GM23248 (cell line): ENCODE measurements around the gene IFNA5. TPM values are rescaled to one million over a fixed set of nuclear protein-coding genes. Genes with fewer than 3 reads are reported as not detected.

Experiments
- DNase-seq: peaks from one replicate; pipeline ENCODE4 v3.0.0-alpha.2; 2015
- H2AFZ ChIP-seq: fragments of 200-600 bp; sonication (generic); 2 replicates; pipeline ENCODE4 v1.6.1; 2016; ENCODE audit warnings: antibody characterized with exemption
- H3F3A ChIP-seq: fragments of 200-600 bp; sonication (generic); 2 replicates; pipeline ENCODE4 v1.6.1; 2016; ENCODE audit warnings: mild to moderate bottlenecking, antibody characterized with exemption, mixed run types; ENCODE audit not compliant: insufficient read depth
- H3K27ac ChIP-seq: fragments of 200-600 bp; sonication (generic); 2 replicates; pipeline ENCODE4 v1.5.1; 2016; ENCODE audit warnings: mild to moderate bottlenecking
- H3K27me3 ChIP-seq: fragments of 200-600 bp; sonication (generic); replicated peaks from 2 replicates; pipeline ENCODE4 v1.6.1; 2016; ENCODE audit warnings: mild to moderate bottlenecking; ENCODE audit not compliant: insufficient read depth
- H3K36me3 ChIP-seq: fragments of 200-600 bp; sonication (generic); 2 replicates; pipeline ENCODE4 v1.6.1; 2016; ENCODE audit warnings: low read depth, mild to moderate bottlenecking
- H3K4me1 ChIP-seq: fragments of 200-600 bp; sonication (generic); 2 replicates; pipeline ENCODE4 v1.6.1; 2016; ENCODE audit warnings: mild to moderate bottlenecking; ENCODE audit not compliant: insufficient read depth
- H3K4me2 ChIP-seq: fragments of 200-600 bp; sonication (generic); one replicate; pipeline ENCODE4 v1.6.1; 2016; ENCODE audit warnings: mild to moderate bottlenecking; ENCODE audit not compliant: unreplicated experiment
- H3K4me3 ChIP-seq: fragments of 200-600 bp; sonication (generic); 2 replicates; pipeline ENCODE4 v1.5.1; 2016; ENCODE audit warnings: mild to moderate bottlenecking
- H3K79me2 ChIP-seq: fragments of 200-600 bp; sonication (generic); 2 replicates; pipeline ENCODE4 v1.6.1; 2016; ENCODE audit warnings: mild to moderate bottlenecking; ENCODE audit not compliant: insufficient read depth
- H3K9ac ChIP-seq: fragments of 200-600 bp; sonication (generic); 2 replicates; pipeline ENCODE4 v1.6.1; 2016; ENCODE audit warnings: mild to moderate bottlenecking
- H3K9me2 ChIP-seq: fragments of 200-600 bp; sonication (generic); 2 replicates; pipeline ENCODE4 v1.6.1; 2016; ENCODE audit warnings: mixed run types, mild to moderate bottlenecking, moderate library complexity; ENCODE audit not compliant: insufficient read depth
- H3K9me3 ChIP-seq: fragments of 200-600 bp; sonication (generic); one replicate; pipeline ENCODE4 v1.6.1; 2017; ENCODE audit warnings: low read depth
- H4K20me1 ChIP-seq: fragments of 200-600 bp; sonication (generic); 2 replicates; pipeline ENCODE4 v1.6.0; 2016; ENCODE audit not compliant: insufficient read depth
- EZH2 ChIP-seq: fragments of 200-600 bp; sonication (generic); IDR thresholded peaks from 2 replicates; pipeline ENCODE4 v1.6.1; 2018; ENCODE audit warnings: antibody characterized with exemption, mild to moderate bottlenecking; ENCODE audit not compliant: insufficient read depth, poor library complexity, severe bottlenecking
- EZH2phosphoT487 ChIP-seq: fragments of 200-600 bp; sonication (generic); IDR thresholded peaks from 2 replicates; pipeline ENCODE4 v1.6.1; 2018; ENCODE audit warnings: antibody characterized with exemption, moderate library complexity, mild to moderate bottlenecking, low read depth; ENCODE audit not compliant: insufficient read depth
- WGBS, 2 experiments: methylation state at CpG; one replicate each; pipeline ENCODE4 v1.1.6; 2015 to 2017; ENCODE audit warnings: low lambda C conversion rate in 2 of 2, low coverage in 1 of 2; ENCODE audit errors: missing lambda C conversion rate in 2 of 2; 5-methylcytosine and 5-hydroxymethylcytosine counted together
- in situ Hi-C: fragments of 300-500 bp; cut with MboI; formaldehyde crosslinking; loops from 2 replicates; pipeline ENCODE4 v1.15.0; 2020
- polyA plus RNA-seq: library from polyadenylated mRNA; unstranded; fragments of >200 nt; fragmentation: Nextera tagmentation; extraction: Ambion mirVana; gene quantifications from 2 replicates; pipeline ENCODE4 v1.2.1, GENCODE V29; 2016
- total RNA-seq: library from RNA; depleted of rRNA; stranded (reverse); fragments of >200 nt; shearing (Covaris generic); gene quantifications from 2 replicates; pipeline ENCODE4 v1.2.3, GENCODE V29; 2014

IFNA5 gene
- total and polyA plus RNA-seq, 2 experiments from 2014 or later = not detected

GRCh38 chr9:21336457-21336856, 31.3 kb upstream of the IFNA5 start:
- Histone ChIP-seq H3K9me3 (no peaks in the 10 kb centered on the region), H3K4me3 (no peak overlapping the region), H3K9ac (no peak overlapping the region), H3F3A (no peaks in the 10 kb centered on the region), H3K27me3 (no peaks in the 10 kb centered on the region), H3K36me3 (no peaks in the 10 kb centered on the region; the same call in 1 of the 2 replicates), H3K79me2 (peaks cover 42% of the 10 kb centered on the region), H2AFZ (peak overlapping the region; percentile 97), H3K9me2 (no peaks in the 10 kb centered on the region; the same call in 1 of the 2 replicates), H4K20me1 (peaks cover 2% of the 10 kb centered on the region; the same call in 1 of the 2 replicates), H3K4me1 (peaks cover 34% of the 10 kb centered on the region), H3K4me2 (no peak overlapping the region), H3K27ac (no peak overlapping the region)
- no peak for TF ChIP-seq EZH2
- no peak for TF ChIP-seq EZH2phosphoT487
- DNase-seq = no peak
- in situ Hi-C loops = no loop called here

GRCh38 chr9:21334701-21335632, 29.9 kb upstream of the IFNA5 start, which contains the start of gene KLHL9:
TSS of gene KLHL9 (minus strand) at chr9:21335404. CDS start at chr9:21334859, 545 bp downstream.
- Histone ChIP-seq H3K4me2 (peak within 1 kb of the TSS; percentile 92), H3F3A (0 out of 2 replicates have a peak, but pooled peaks cover 1% of the 10 kb centered on the region), H3K9me3 (no peaks in the 10 kb centered on the region), H3K36me3 (no peaks in the 10 kb centered on the region; the same call in 1 of the 2 replicates), H2AFZ (peak within 1 kb of the TSS; percentile 97), H3K9ac (peak within 1 kb of the TSS; percentile 100), H3K79me2 (peaks cover 57% of the 10 kb centered on the region), H3K4me3 (peak within 1 kb of the TSS; percentile 100), H3K4me1 (peaks cover 48% of the 10 kb centered on the region), H3K9me2 (no peaks in the 10 kb centered on the region; the same call in 1 of the 2 replicates), H4K20me1 (peaks cover 8% of the 10 kb centered on the region; the same call in 1 of the 2 replicates), H3K27ac (peak within 1 kb of the TSS; percentile 91), H3K27me3 (no peaks in the 10 kb centered on the region)
- DNase-seq = peak; percentile 96
- TF ChIP-seq EZH2phosphoT487 (no peak), EZH2 (no peak)
- in situ Hi-C loops = no loop called here
- 1% methylated on average over 50 to 54 of the region's 55 CpGs for WGBS, 2 experiments

- Histone ChIP-seq H3K9me3 (no peaks in the 10 kb centered on the region), H3K36me3 (no peaks in the 10 kb centered on the region; the same call in 1 of the 2 replicates), H3K79me2 (peaks cover 75% of the 10 kb centered on the region), H3K4me1 (peaks cover 62% of the 10 kb centered on the region), H2AFZ (no peak overlapping the region), H3K9ac (no peak overlapping the region), H3K4me2 (peak overlapping the region; percentile 92), H3K27me3 (no peaks in the 10 kb centered on the region), H3K27ac (no peak overlapping the region), H3K4me3 (peak overlapping the region; percentile 100), H3F3A (0 out of 2 replicates have a peak, but pooled peaks cover 10% of the 10 kb centered on the region), H4K20me1 (peaks cover 8% of the 10 kb centered on the region; the same call in 1 of the 2 replicates), H3K9me2 (no peaks in the 10 kb centered on the region; the same call in 1 of the 2 replicates)
- 97 to 100% methylated on average over 2 of the region's 2 CpGs for WGBS, 2 experiments
- DNase-seq = no peak
- in situ Hi-C loops = no loop called here
- TF ChIP-seq EZH2 (no peak), EZH2phosphoT487 (no peak)
Measured at GRCh38 chr9:21333226-21333625, 28.1 kb upstream of the IFNA5 start.

- Histone ChIP-seq H3F3A (peaks cover 19% of the 10 kb centered on the region), H3K4me1 (peaks cover 62% of the 10 kb centered on the region), H3K79me2 (peaks cover 89% of the 10 kb centered on the region), H4K20me1 (peaks cover 14% of the 10 kb centered on the region; the same call in 1 of the 2 replicates), H3K9me3 (no peaks in the 10 kb centered on the region), H3K27ac (no peak overlapping the region), H3K9me2 (no peaks in the 10 kb centered on the region; the same call in 1 of the 2 replicates), H3K4me2 (peak overlapping the region; percentile 69), H3K9ac (peak overlapping the region; percentile 18; the same call in 1 of the 2 replicates), H3K4me3 (peak overlapping the region; percentile 100), H3K27me3 (no peaks in the 10 kb centered on the region), H3K36me3 (no peaks in the 10 kb centered on the region; the same call in 1 of the 2 replicates), H2AFZ (no peak overlapping the region)
- TF ChIP-seq EZH2phosphoT487 (no peak), EZH2 (no peak)
- WGBS, 2 experiments = 26 to 27% methylated on average over 5 of the region's 5 CpGs
- peak; percentile 40 for DNase-seq
- in situ Hi-C loops = no loop called here
Measured at GRCh38 chr9:21331676-21332402, 26.7 kb upstream of the IFNA5 start.
